ENCODE data around the gene OR13A1.
"Not testable (repeated sequence)": the region's sequence is repeated elsewhere in the genome, so short reads cannot be mapped to it uniquely, and the experiment has no call there.

Gene OR13A1

DNA sequence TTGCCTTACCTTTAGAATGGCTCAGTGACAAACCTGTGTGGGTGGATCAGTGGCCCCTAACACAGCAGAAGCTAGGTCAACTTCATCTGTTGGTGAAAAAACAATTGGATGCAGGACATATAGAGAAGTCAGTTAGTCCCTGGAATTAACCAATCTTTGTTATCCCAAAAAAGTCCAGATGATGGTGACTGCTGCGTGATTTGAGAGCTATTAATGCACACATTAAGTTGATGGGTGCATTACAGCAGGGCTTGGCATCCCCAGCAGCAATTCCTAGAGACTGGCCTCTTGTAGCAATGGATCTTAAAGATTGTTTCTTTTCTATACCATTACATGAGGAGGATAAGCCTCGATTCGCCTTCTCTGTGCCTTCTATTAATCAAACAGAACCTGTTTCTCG lies 33.3 kb downstream of the OR13A1 start:
- H3K4me3 ChIP-seq (ENCODE audit: insufficient read depth, low read depth, low read length) = no peak overlapping the region
- H3K4me1 ChIP-seq (ENCODE audit: control insufficient read depth, insufficient read depth, low read length) = peaks cover 5% of the 10 kb centered on the region
- H3K9me3 ChIP-seq (ENCODE audit: control insufficient read depth, low read length) = no peaks in the 10 kb centered on the region
- 73% methylated on average over 4 of the region's 4 CpGs for WGBS, 2 experiments
- no peak overlapping the region for H3K27ac ChIP-seq (ENCODE audit: insufficient read depth, low read depth, low read length, poor library complexity, severe bottlenecking)
- H3K27me3 ChIP-seq (ENCODE audit: control insufficient read depth, insufficient read depth, low read length, poor library complexity, severe bottlenecking) = no peaks in the 10 kb centered on the region
- no peaks in the 10 kb centered on the region for H3K36me3 ChIP-seq (ENCODE audit: control insufficient read depth, insufficient read depth, low read length)

DNA sequence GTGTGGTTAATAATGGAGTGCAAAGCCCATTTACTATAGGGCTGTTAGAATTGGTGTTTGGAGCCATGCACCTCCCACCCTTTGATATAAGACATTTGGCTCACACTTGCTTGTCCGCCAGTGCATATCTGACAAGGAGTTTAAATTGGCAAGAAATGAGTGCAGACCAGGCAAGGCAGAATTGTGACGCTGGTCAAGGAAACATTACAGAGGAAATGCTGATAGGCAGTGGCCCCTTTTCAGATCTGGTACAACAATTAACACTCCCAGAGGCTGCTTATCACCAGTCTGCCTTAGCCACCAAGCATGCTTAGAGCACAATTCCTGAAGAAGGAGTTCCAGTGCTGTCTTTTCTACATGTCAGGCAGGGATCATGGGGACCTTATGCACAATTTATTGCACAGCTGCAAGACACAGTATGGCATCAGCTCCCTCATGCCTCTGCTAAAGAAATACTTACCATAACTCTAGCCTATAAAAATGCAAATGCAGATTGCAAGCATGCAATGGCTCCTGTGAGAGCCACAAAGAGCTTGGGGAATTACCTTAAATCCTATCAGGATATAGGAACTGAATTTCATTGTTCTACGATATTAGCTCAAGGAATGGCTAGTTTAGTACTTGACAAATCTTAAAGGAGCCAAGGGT lies 35.2 kb downstream of the OR13A1 start:
- WGBS, 2 experiments = 75 to 83% methylated on average over 3 of the region's 3 CpGs
- no peak overlapping the region for H3K4me3 ChIP-seq (ENCODE audit: insufficient read depth, low read depth, low read length)
- no peaks in the 10 kb centered on the region for H3K9me3 ChIP-seq (ENCODE audit: control insufficient read depth, low read length)
- H3K27me3 ChIP-seq (ENCODE audit: control insufficient read depth, insufficient read depth, low read length, poor library complexity, severe bottlenecking) = no peaks in the 10 kb centered on the region
- no peaks in the 10 kb centered on the region for H3K36me3 ChIP-seq (ENCODE audit: control insufficient read depth, insufficient read depth, low read length)
- no peak overlapping the region for H3K27ac ChIP-seq (ENCODE audit: insufficient read depth, low read depth, low read length, poor library complexity, severe bottlenecking)
- peaks cover 5% of the 10 kb centered on the region for H3K4me1 ChIP-seq (ENCODE audit: control insufficient read depth, insufficient read depth, low read length)

DNA sequence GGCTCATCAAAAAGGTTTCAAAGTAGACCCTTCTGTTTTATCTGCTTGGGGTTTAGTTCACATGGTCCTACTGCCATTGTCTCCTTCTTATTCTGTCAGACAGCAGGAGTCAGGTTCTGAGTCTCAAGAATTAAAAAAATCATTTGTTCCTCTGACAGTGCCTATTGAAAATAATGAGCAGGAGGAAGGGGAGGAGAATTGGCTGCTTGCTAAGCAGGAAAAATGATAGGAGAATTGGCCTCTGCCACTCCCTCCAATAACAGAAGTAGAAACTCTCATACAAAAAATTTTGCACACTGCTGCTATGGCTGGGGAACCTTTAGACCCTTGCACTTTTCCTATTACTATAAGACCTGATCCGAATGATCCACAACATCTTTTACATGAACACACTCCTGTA lies 35.7 kb downstream of the OR13A1 start:
- Histone ChIP-seq H3K27ac (ENCODE audit: insufficient read depth, low read depth, low read length, poor library complexity, severe bottlenecking) (no peak overlapping the region), H3K4me3 (ENCODE audit: insufficient read depth, low read depth, low read length) (no peak overlapping the region)
- 100% methylated on average over 1 of the region's 1 CpG; no CpG with 5 or more reads in 1 of the 2 experiments for WGBS, 2 experiments

DNA sequence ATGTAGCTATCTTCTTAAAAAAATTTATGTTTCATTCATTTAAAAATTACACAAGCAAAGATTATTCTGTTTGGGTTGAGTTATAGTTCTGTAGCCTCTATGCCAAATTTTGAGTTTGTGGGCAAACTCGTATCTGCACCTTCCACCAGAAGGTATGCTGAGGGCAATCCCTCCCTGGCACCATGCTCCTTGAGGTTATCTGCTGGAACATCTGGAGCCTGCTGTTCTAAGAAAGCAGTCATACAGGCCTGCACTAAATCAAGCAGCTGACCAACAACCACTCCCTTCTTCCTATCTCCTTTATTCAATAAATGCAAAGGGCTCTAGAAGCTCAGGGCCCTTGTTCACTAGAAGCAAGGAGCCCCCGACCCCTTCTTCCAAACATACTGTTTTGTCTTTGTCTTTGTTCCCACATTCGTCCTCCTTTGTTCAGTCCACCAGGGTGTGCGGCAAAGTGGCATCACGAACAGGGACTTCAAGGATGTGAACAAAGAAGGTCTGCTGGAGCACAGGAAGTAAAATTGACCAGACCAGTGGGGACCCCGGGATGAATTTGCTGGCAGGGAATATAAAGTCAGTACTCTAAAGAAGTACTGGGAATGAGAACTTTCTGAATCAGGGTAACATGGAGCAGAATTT lies 36.4 kb downstream of the OR13A1 start:
- H3K27me3 ChIP-seq (ENCODE audit: control insufficient read depth, insufficient read depth, low read length, poor library complexity, severe bottlenecking) = no peaks in the 10 kb centered on the region
- peaks cover 5% of the 10 kb centered on the region for H3K4me1 ChIP-seq (ENCODE audit: control insufficient read depth, insufficient read depth, low read length)
- 68 to 72% methylated on average over 6 of the region's 6 CpGs for WGBS, 2 experiments
- H3K27ac ChIP-seq (ENCODE audit: insufficient read depth, low read depth, low read length, poor library complexity, severe bottlenecking) = no peak overlapping the region
- H3K4me3 ChIP-seq (ENCODE audit: insufficient read depth, low read depth, low read length) = no peak overlapping the region
- no peaks in the 10 kb centered on the region for H3K36me3 ChIP-seq (ENCODE audit: control insufficient read depth, insufficient read depth, low read length)
- no peaks in the 10 kb centered on the region for H3K9me3 ChIP-seq (ENCODE audit: control insufficient read depth, low read length)

More for the DNA sequence above, 35.7 kb downstream of the OR13A1 start:
- Histone ChIP-seq H3K9me3 (ENCODE audit: control insufficient read depth, low read length) (no peaks in the 10 kb centered on the region), H3K4me1 (ENCODE audit: control insufficient read depth, insufficient read depth, low read length) (peaks cover 5% of the 10 kb centered on the region), H3K27me3 (ENCODE audit: control insufficient read depth, insufficient read depth, low read length, poor library complexity, severe bottlenecking) (no peaks in the 10 kb centered on the region), H3K36me3 (ENCODE audit: control insufficient read depth, insufficient read depth, low read length) (no peaks in the 10 kb centered on the region)

DNA sequence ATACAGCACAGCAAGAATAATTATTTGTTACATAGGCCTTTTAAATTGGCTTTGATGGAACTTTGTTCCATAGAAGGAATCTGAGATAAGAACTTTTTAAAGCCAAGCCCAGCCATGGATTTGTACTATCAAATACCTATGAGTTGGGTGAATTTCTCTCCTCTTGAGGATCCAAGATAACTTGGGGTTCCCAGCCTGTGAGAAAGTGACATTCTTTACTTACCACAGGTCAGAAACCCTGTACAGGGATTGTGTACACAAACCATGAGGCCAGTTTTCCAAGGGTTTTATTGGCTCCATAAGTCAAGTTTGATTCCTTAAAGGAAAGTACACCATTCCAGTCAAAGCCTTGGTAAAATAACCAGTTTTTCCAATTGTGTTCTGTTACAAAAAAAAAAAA lies 39.3 kb downstream of the OR13A1 start:
- H3K4me1 ChIP-seq (ENCODE audit: control insufficient read depth, insufficient read depth, low read length); H3K9me3 ChIP-seq (ENCODE audit: control insufficient read depth, low read length); H3K4me3 ChIP-seq (ENCODE audit: insufficient read depth, low read depth, low read length); H3K36me3 ChIP-seq (ENCODE audit: control insufficient read depth, insufficient read depth, low read length); H3K27ac ChIP-seq (ENCODE audit: insufficient read depth, low read depth, low read length, poor library complexity, severe bottlenecking); H3K27me3 ChIP-seq (ENCODE audit: control insufficient read depth, insufficient read depth, low read length, poor library complexity, severe bottlenecking): not testable (repeated sequence)

DNA sequence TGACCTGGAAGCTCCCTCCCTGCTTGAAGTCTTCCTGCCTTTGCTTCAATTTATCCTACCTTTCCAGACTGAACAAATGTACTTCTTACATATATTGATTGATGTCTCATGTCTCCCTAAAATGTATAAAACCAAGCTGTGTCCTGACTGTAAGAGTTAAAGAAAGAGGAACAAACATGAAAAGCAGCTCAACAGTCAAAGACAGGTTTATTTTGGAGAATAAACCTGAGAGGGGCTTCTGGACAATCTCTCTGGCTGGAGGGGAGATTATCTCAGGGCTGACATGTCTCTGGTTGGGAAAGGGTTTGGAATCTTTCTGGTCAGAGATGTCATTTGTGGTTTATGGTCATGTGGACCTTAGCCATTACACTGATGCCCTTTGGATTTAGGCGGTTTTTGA lies 41.0 kb downstream of the OR13A1 start:
- H3K36me3 ChIP-seq (ENCODE audit: control insufficient read depth, insufficient read depth, low read length) = no peaks in the 10 kb centered on the region
- no peak overlapping the region for H3K27ac ChIP-seq (ENCODE audit: insufficient read depth, low read depth, low read length, poor library complexity, severe bottlenecking)
- H3K27me3 ChIP-seq (ENCODE audit: control insufficient read depth, insufficient read depth, low read length, poor library complexity, severe bottlenecking) = no peaks in the 10 kb centered on the region
- no peaks in the 10 kb centered on the region for H3K4me1 ChIP-seq (ENCODE audit: control insufficient read depth, insufficient read depth, low read length)
- H3K4me3 ChIP-seq (ENCODE audit: insufficient read depth, low read depth, low read length) = no peak overlapping the region
- no peaks in the 10 kb centered on the region for H3K9me3 ChIP-seq (ENCODE audit: control insufficient read depth, low read length)
- WGBS, 2 experiments = 93 to 96% methylated on average over 1 of the region's 1 CpG

DNA sequence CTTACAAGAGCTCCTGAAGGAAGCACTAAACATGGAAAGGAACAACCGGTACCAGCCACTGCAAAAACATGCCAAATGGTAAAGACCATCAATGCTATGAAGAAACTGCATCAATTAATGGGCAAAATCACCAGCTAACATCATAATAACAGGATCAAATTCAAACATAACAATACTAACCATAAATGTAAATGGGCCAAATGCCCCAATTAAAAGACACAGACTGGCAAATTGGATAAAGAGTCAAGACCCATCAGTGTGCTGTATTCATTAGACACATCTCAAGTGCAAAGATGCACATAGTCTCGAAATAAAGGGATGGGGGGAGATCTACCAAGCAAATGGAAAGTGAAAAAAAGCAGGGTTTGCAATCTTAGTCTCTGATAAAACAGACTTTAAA lies 47.6 kb downstream of the OR13A1 start:
- H3K4me1 ChIP-seq (ENCODE audit: control insufficient read depth, insufficient read depth, low read length); H3K27me3 ChIP-seq (ENCODE audit: control insufficient read depth, insufficient read depth, low read length, poor library complexity, severe bottlenecking); H3K36me3 ChIP-seq (ENCODE audit: control insufficient read depth, insufficient read depth, low read length); H3K9me3 ChIP-seq (ENCODE audit: control insufficient read depth, low read length); H3K4me3 ChIP-seq (ENCODE audit: insufficient read depth, low read depth, low read length); H3K27ac ChIP-seq (ENCODE audit: insufficient read depth, low read depth, low read length, poor library complexity, severe bottlenecking): not testable (repeated sequence)
- WGBS, 2 experiments = 79 to 85% methylated on average over 2 of the region's 2 CpGs

DNA sequence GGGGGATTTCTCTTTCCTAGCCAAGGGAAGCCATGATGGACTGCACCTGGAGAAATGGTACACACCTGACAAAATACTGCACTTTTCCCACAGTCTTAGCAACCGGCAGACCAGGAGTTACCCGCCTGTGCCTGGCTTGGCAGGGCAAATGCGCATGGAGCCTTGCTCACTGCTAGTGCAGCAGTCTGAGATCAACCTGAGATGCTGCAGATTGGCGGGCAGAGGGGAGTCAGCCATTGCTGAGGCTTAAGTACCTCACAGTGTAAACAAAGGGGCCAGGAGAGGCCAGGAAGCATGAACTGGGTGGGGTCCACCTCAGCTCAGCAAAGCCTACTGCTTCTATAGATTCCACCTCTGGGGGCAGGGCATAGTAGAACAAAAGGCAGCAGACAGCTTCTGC lies 49.4 kb downstream of the OR13A1 start:
- Histone ChIP-seq H3K4me1 (ENCODE audit: control insufficient read depth, insufficient read depth, low read length) (no peaks in the 10 kb centered on the region), H3K4me3 (ENCODE audit: insufficient read depth, low read depth, low read length) (no peak overlapping the region), H3K27me3 (ENCODE audit: control insufficient read depth, insufficient read depth, low read length, poor library complexity, severe bottlenecking) (no peaks in the 10 kb centered on the region), H3K36me3 (ENCODE audit: control insufficient read depth, insufficient read depth, low read length) (no peaks in the 10 kb centered on the region), H3K27ac (ENCODE audit: insufficient read depth, low read depth, low read length, poor library complexity, severe bottlenecking) (no peak overlapping the region), H3K9me3 (ENCODE audit: control insufficient read depth, low read length) (no peaks in the 10 kb centered on the region)
- 93% methylated on average over 4 of the region's 4 CpGs for WGBS, 2 experiments

DNA sequence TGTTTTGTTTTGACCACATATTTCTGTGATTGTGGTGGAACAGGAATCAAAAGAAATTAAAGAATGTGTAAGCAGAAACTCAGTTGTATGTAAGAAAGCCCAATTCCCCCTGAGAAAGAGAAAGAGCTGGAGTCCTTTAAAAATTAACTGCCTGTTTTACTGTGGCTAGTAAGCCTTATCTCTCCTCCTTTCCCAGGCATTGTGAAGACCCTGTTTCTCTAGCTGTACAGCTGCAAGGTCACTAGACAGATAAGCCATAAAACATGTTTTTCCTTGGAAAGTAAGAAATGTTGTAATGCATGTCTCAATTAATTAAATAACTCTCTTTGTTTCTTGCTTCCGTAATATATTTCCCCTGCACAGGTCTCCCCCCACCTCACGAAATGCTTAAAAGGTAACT lies 53.5 kb downstream of the OR13A1 start:
- Histone ChIP-seq H3K27ac (ENCODE audit: insufficient read depth, low read depth, low read length, poor library complexity, severe bottlenecking) (no peak overlapping the region), H3K9me3 (ENCODE audit: control insufficient read depth, low read length) (no peaks in the 10 kb centered on the region), H3K36me3 (ENCODE audit: control insufficient read depth, insufficient read depth, low read length) (no peaks in the 10 kb centered on the region), H3K4me1 (ENCODE audit: control insufficient read depth, insufficient read depth, low read length) (no peaks in the 10 kb centered on the region), H3K27me3 (ENCODE audit: control insufficient read depth, insufficient read depth, low read length, poor library complexity, severe bottlenecking) (no peaks in the 10 kb centered on the region), H3K4me3 (ENCODE audit: insufficient read depth, low read depth, low read length) (no peak overlapping the region)
- WGBS, 2 experiments = 82 to 93% methylated on average over 2 of the region's 2 CpGs

DNA sequence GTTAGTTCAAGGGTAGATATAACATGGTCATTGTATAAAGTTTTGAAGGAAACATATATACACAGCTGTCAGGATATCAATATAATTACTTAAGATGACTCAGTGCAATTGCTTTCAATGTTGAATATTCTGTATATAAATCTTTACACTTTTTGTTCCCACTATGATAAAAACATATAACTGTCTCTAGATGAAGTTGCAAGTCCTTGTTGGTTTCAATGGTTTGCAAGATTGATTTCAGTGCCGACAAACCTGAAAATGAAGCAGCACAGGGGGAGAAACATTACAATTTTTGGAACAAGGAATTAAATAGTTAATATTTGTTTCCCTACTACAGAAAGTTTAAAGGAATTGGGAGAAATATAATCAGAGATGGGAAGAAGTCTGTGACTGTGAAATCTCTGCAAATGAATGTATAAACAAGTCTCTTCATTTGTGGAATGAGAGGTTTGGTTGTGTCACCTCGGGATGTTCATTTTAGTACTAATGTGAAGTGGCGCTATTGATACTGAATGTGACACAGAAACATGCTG lies 54.1 kb downstream of the OR13A1 start:
- Histone ChIP-seq H3K36me3 (ENCODE audit: control insufficient read depth, insufficient read depth, low read length) (no peaks in the 10 kb centered on the region), H3K4me3 (ENCODE audit: insufficient read depth, low read depth, low read length) (no peak overlapping the region), H3K27me3 (ENCODE audit: control insufficient read depth, insufficient read depth, low read length, poor library complexity, severe bottlenecking) (no peaks in the 10 kb centered on the region), H3K4me1 (ENCODE audit: control insufficient read depth, insufficient read depth, low read length) (no peaks in the 10 kb centered on the region), H3K27ac (ENCODE audit: insufficient read depth, low read depth, low read length, poor library complexity, severe bottlenecking) (no peak overlapping the region), H3K9me3 (ENCODE audit: control insufficient read depth, low read length) (no peaks in the 10 kb centered on the region)
- 98 to 99% methylated on average over 3 of the region's 3 CpGs for WGBS, 2 experiments
